Smooth muscle cell (in vitro differentiated cells): ENCODE results near the gene PLXDC1. TPM values are rescaled to one million over a fixed set of nuclear protein-coding genes. Genes with fewer than 3 reads are reported as not detected.

Source experiments
- DNase-seq: peaks from one replicate; lab custom pipeline; 2025; ENCODE audit not compliant: unreplicated experiment; lab: John Stamatoyannopoulos, UW
- H2AFZ ChIP-seq: fragments of 200-600 bp; sonication (generic); 2 replicates; pipeline ENCODE4 v1.6.0; 2016; ENCODE audit warnings: antibody characterized with exemption, low read depth, mild to moderate bottlenecking
- H3F3A ChIP-seq: fragments of 200-600 bp; sonication (generic); 2 replicates; pipeline ENCODE4 v1.6.0; 2017; ENCODE audit warnings: antibody characterized with exemption, low read depth
- H3K27ac ChIP-seq: fragments of 200-600 bp; sonication (generic); 2 replicates; pipeline ENCODE4 v1.5.1; 2016; ENCODE audit warnings: low read depth, mild to moderate bottlenecking
- H3K27me3 ChIP-seq: fragments of 200-600 bp; sonication (generic); 2 replicates; pipeline ENCODE4 v1.6.1; 2016; ENCODE audit warnings: low read depth, mild to moderate bottlenecking
- H3K36me3 ChIP-seq: fragments of 200-600 bp; sonication (generic); 2 replicates; pipeline ENCODE4 v1.5.1; 2016; ENCODE audit warnings: low read depth
- H3K4me1 ChIP-seq: fragments of 200-600 bp; sonication (generic); 2 replicates; pipeline ENCODE4 v1.5.1; 2016; ENCODE audit warnings: low read depth
- H3K4me2 ChIP-seq: fragments of 200-600 bp; sonication (generic); 2 replicates; pipeline ENCODE4 v1.6.0; 2016; ENCODE audit warnings: mild to moderate bottlenecking
- H3K4me3 ChIP-seq: fragments of 200-600 bp; sonication (generic); 2 replicates; pipeline ENCODE4 v1.5.1; 2016; ENCODE audit warnings: mild to moderate bottlenecking
- H3K79me2 ChIP-seq: fragments of 200-600 bp; sonication (generic); 2 replicates; pipeline ENCODE4 v1.6.0; 2016; ENCODE audit warnings: low read depth, mild to moderate bottlenecking
- H3K9ac ChIP-seq: fragments of 200-600 bp; sonication (generic); 2 replicates; pipeline ENCODE4 v1.6.0; 2016; ENCODE audit warnings: low read depth
- H3K9me3 ChIP-seq: fragments of 200-600 bp; sonication (generic); replicated peaks from 2 replicates; pipeline ENCODE4 v1.5.1; 2016; ENCODE audit warnings: low read depth
- H4K20me1 ChIP-seq: fragments of 200-600 bp; sonication (generic); 2 replicates; pipeline ENCODE4 v1.6.0; 2016; ENCODE audit warnings: low read depth
- CTCF ChIP-seq: fragments of 200-600 bp; sonication (generic); IDR thresholded peaks from 2 replicates; pipeline ENCODE4 v1.5.1; 2017; ENCODE audit warnings: borderline replicate concordance, mild to moderate bottlenecking, antibody characterized with exemption; ENCODE audit not compliant: insufficient read depth, poor library complexity, severe bottlenecking
- WGBS: methylation state at CpG from one replicate; pipeline ENCODE4 v1.1.7; 2016; ENCODE audit warnings: low lambda C conversion rate; 5-methylcytosine and 5-hydroxymethylcytosine counted together
- polyA plus RNA-seq: library from polyadenylated mRNA; unstranded; fragments of >200 nt; fragmentation: Nextera tagmentation; extraction: Ambion mirVana; gene quantifications from 2 replicates; pipeline ENCODE4 v1.2.1, GENCODE V29; 2016
- total RNA-seq: library from RNA; depleted of rRNA; stranded (reverse); fragments of >200 nt; gene quantifications from 2 replicates; pipeline ENCODE4 v1.2.3, GENCODE V29; 2014

Gene PLXDC1
- total and polyA plus RNA-seq, 2 experiments from 2014 or later: 17.4 to 18.5 TPM

DNA sequence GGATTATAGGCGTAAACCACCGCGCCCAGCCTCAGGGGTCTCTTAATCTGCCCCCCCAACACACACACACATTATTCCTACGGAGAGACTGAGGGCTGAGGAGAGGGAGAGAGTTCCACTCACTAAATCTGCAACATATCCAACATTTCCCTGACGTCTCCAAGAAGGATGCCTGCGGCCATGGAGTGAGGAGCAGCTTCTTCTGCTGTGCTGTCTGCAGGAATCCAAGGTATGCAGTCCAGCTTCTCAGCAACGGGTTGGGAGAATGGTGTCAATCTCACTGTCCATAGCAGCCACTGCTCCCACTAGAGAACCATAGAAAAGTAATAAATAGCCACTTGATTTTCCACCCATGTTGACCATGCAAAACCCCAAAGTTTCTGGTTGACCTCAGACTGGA lies 5.1 kb upstream of the PLXDC1 start:
- Histone ChIP-seq H3K4me1 (peaks cover 6% of the 10 kb centered on the region), H2AFZ (no peak overlapping the region), H3K27me3 (no peaks in the 10 kb centered on the region), H4K20me1 (no peaks in the 10 kb centered on the region), H3K4me2 (no peak overlapping the region), H3K27ac (no peak overlapping the region), H3K36me3 (no peaks in the 10 kb centered on the region), H3K4me3 (no peak overlapping the region), H3K9ac (no peak overlapping the region), H3F3A (no peaks in the 10 kb centered on the region), H3K79me2 (no peaks in the 10 kb centered on the region), H3K9me3 (no peaks in the 10 kb centered on the region)
- DNase-seq: no peak
- no peak for TF ChIP-seq CTCF
- WGBS: 67% methylated on average over 7 of the region's 7 CpGs

- Histone ChIP-seq H3K27ac (no peak overlapping the region), H3K27me3 (peaks cover 6% of the 10 kb centered on the region), H3K9me3 (no peaks in the 10 kb centered on the region), H4K20me1 (no peaks in the 10 kb centered on the region), H3F3A (no peaks in the 10 kb centered on the region), H3K4me3 (no peak overlapping the region), H3K4me2 (no peak overlapping the region), H3K36me3 (no peaks in the 10 kb centered on the region), H3K4me1 (peaks cover 6% of the 10 kb centered on the region), H3K9ac (no peak overlapping the region), H3K79me2 (no peaks in the 10 kb centered on the region), H2AFZ (no peak overlapping the region)
- 83% methylated on average over 2 of the region's 2 CpGs for WGBS
- no peak for DNase-seq
- TF ChIP-seq CTCF: no peak
These were observed 4.2 kb upstream of the PLXDC1 start for GRCh38 chr17:39155654-39156053.

- TF ChIP-seq CTCF: peak; percentile 12
- Histone ChIP-seq H3K27me3 (peaks cover 11% of the 10 kb centered on the region), H2AFZ (peak overlapping the region; percentile 87), H3K4me1 (peaks cover 6% of the 10 kb centered on the region), H3K27ac (peak overlapping the region; percentile 34), H3K79me2 (no peaks in the 10 kb centered on the region), H3K4me2 (peak overlapping the region; percentile 84), H3K9ac (peak overlapping the region; percentile 24), H3K36me3 (no peaks in the 10 kb centered on the region), H3K9me3 (no peaks in the 10 kb centered on the region), H3K4me3 (peak overlapping the region; percentile 72), H4K20me1 (no peaks in the 10 kb centered on the region), H3F3A (no peaks in the 10 kb centered on the region)
- DNase-seq: peak; percentile 93
- 1% methylated on average over 16 of the region's 16 CpGs for WGBS
These were observed 2.2 kb upstream of the PLXDC1 start for GRCh38 chr17:39153599-39154051.

DNA sequence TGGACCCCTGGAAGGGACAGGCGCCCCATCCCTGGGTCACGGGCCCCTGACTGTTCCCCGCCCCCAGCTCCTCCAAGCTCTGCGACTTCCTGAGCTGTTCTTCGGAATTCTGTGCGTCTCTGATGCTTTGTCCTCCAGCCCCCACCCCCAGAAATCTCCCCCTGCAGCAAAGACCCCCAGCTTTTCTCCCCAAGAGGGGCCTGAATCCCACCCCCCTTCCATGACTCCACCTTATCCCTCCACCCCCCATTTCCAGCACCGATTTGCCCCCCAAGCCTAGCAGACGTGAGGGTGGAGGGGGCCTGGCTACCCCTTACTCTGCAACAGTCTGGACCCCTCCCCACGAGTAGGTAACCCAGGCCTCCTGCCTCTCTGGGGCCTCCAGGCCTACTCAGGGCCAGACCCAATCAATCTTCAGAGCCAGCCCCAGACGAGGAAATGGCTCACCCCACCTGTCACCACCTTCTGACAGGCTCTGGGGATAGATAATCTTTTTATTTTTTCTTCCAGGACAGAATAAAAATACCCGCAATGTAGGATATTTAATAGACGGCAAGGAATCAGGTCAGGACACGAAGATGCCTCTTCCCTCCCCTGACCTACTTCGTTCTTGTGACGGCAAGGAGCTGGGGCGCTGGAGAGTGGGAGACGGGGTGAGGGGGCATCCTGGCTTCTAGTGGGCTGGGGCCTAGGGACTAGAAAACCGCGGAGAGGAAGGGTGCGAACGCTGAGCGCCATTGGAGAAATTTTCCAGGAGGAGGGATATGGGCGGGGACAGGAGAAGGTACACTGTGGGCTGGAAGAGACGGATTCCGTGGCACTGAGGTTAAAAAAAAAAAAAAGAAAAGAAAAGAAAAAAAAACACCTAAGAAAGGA lies 744 bp upstream of the PLXDC1 start:
- Histone ChIP-seq H3F3A (no peaks in the 10 kb centered on the region), H3K4me1 (peaks cover 6% of the 10 kb centered on the region)

More for the DNA sequence above, 744 bp upstream of the PLXDC1 start:
- DNase-seq: no peak
- H3K9ac ChIP-seq: no peak overlapping the region
- H3K36me3 ChIP-seq: no peaks in the 10 kb centered on the region
- peaks cover 11% of the 10 kb centered on the region for H3K27me3 ChIP-seq
- no peaks in the 10 kb centered on the region for H3K79me2 ChIP-seq
- peak overlapping the region; percentile 72 for H3K4me3 ChIP-seq
- no peak for TF ChIP-seq CTCF
- H2AFZ ChIP-seq: peak overlapping the region; percentile 26
- H3K27ac ChIP-seq: no peak overlapping the region
- 14% methylated on average over 24 of the region's 25 CpGs for WGBS
- H3K9me3 ChIP-seq: no peaks in the 10 kb centered on the region
- H3K4me2 ChIP-seq: peak overlapping the region; percentile 84
- no peaks in the 10 kb centered on the region for H4K20me1 ChIP-seq
